HEK293T (cell line): ENCODE results near the gene PITPNM2.

Source experiments
- SP1 ChIP-seq: fragments of 450-650 bp; IDR thresholded peaks from 2 replicates; pipeline ENCODE4 v1.6.1; 2017
- TARDBP ChIP-seq: fragments of 450-650 bp; IDR thresholded peaks from 2 replicates; pipeline ENCODE4 v1.6.1; 2016

- TF ChIP-seq SP1: no peak
- no peak for TF ChIP-seq TARDBP
Observed at GRCh38 chr12:123167329-123167728, 16.4 kb upstream of the PITPNM2 start.
